GM18526 (cell line): ENCODE measurements around the gene BDKRB1.

Source experiments
- POLR2A ChIP-seq: IDR thresholded peaks from 3 replicates; pipeline ENCODE4 v1.6.1; 2011; ENCODE audit not compliant: insufficient read length; ENCODE audit errors: extremely low read depth

BDKRB1 gene

DNA sequence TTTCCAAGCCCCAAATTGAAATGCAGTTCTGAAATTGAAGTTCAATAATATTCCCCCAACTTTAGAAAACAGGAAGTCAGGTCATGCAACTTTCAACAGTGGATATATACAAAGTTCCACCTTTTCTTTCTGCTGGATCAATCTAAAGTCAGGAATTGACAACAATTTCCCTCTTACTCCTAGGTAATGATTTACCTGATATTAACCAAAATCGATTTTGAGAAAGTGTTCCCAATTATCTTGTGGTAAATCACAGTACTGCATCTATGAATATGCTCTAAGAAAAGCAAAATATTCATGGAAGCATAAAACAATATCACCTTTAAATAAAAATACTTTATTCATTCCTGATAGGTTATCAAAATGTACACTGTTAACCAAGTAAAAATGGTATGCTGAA lies 28.4 kb downstream of the BDKRB1 start:
- no peak for TF ChIP-seq POLR2A

GRCh38 chr14:96285667-96286066 lies 29.7 kb downstream of the BDKRB1 start:
- TF ChIP-seq POLR2A, result no peak

GRCh38 chr14:96286251-96286650 lies 30.2 kb downstream of the BDKRB1 start:
- TF ChIP-seq POLR2A, result no peak

GRCh38 chr14:96287856-96288255 lies 31.8 kb downstream of the BDKRB1 start:
- no peak for TF ChIP-seq POLR2A

DNA sequence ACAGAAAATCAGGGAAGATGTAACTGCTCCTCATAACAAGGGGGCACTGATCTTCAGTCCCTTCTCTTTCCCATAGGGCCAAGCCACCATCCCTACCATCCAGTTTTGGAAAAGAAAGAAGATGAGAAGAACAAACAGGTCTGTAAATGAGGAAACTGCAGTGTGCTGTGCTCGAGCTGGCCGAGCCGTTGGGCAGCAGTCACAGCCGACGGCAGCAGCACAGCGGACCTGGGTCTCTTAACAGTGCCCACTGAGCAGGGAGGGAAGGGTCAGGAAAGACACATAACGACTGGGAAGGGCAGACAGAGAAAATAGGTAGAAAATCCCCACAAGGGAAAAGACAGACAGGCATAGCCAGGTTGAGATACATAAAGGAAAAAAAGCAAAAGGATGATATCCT lies 38.2 kb downstream of the BDKRB1 start:
- TF ChIP-seq POLR2A, result no peak

- TF ChIP-seq POLR2A, result no peak
These were observed 41.0 kb downstream of the BDKRB1 start for GRCh38 chr14:96297000-96297399.

- no peak for TF ChIP-seq POLR2A
These were observed 42.0 kb downstream of the BDKRB1 start for GRCh38 chr14:96297997-96298515.

GRCh38 chr14:96299441-96299840 lies 43.4 kb downstream of the BDKRB1 start:
- no peak for TF ChIP-seq POLR2A

GRCh38 chr14:96303981-96304380 lies 48.0 kb downstream of the BDKRB1 start:
- TF ChIP-seq POLR2A, result no peak

DNA sequence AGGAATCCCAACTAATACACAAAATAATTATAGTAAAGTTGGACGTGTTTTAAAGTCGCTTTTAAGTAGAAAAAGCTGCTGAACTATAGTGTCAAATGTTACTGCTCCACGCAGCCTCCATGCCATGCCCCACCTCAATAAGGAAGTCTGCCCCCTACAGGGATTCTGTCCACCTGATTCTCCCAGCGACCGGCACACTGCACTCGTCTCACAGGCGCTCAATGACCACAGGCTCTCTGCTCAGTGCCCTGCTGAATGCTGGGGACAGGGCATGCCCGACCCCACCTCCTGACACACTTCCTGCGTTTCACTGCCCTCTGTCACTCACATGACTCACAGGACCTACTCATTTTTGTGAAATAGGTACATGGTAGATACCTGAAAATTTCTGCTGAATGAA lies 48.9 kb downstream of the BDKRB1 start:
- TF ChIP-seq POLR2A, result no peak

DNA sequence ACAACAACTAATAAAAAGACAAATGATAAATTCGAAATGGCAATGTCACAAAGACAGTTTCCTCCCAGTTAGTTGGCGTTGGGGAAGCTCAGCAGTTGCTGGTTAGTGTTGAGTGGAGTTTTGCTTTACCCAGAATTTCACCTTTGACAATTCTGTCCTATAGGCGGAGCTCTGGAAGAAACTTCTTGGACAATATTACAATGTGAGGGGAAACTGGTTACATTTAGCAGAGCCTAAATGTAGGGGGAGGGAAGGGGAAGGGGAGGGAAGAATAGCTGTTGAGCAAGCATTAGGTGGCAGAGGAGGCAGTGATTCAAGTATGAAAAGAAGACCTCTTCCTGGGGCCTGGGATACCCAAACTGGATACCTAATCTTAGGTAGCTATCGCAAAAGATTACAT lies 51.4 kb downstream of the BDKRB1 start:
- no peak for TF ChIP-seq POLR2A

GRCh38 chr14:96309133-96309895 lies 53.3 kb downstream of the BDKRB1 start:
- no peak for TF ChIP-seq POLR2A

GRCh38 chr14:96309896-96310330 lies 53.9 kb downstream of the BDKRB1 start:
- no peak for TF ChIP-seq POLR2A

DNA sequence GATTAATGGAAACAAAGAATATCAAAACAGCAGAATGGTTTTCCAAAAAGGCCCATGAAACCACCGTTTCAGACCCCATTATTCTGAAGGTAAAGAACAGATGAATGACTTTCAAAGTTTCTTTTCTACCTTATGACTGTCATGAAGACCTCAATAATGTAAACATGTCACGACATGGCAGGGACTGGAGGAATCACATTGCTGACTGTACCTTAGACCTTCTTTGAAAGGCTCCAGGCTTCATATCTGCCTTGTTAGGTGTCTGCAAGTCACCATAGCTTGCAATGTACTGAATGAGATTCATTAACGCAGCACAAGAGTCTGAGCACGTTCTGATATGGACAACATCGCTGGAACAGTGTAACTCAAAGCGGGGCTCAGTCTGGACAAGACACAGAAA lies 54.9 kb downstream of the BDKRB1 start:
- no peak for TF ChIP-seq POLR2A
